Stimulated activated CD8-positive, alpha-beta memory T cell treated with anti-CD3 and anti-CD28 coated beads, Interleukin-15, amount 100 ng/mL, for 24 hours (primary cell): ENCODE results near the gene STRIP1.
"Not testable (repeated sequence)": the region's sequence is repeated elsewhere in the genome, so short reads cannot be mapped to it uniquely, and the experiment has no call there.

ENCODE experiments used
- DNase-seq: peaks from one replicate; pipeline ENCODE4 v3.0.0-alpha.2; 2020; ENCODE audit warnings: low read depth

The STRIP1 gene

DNA sequence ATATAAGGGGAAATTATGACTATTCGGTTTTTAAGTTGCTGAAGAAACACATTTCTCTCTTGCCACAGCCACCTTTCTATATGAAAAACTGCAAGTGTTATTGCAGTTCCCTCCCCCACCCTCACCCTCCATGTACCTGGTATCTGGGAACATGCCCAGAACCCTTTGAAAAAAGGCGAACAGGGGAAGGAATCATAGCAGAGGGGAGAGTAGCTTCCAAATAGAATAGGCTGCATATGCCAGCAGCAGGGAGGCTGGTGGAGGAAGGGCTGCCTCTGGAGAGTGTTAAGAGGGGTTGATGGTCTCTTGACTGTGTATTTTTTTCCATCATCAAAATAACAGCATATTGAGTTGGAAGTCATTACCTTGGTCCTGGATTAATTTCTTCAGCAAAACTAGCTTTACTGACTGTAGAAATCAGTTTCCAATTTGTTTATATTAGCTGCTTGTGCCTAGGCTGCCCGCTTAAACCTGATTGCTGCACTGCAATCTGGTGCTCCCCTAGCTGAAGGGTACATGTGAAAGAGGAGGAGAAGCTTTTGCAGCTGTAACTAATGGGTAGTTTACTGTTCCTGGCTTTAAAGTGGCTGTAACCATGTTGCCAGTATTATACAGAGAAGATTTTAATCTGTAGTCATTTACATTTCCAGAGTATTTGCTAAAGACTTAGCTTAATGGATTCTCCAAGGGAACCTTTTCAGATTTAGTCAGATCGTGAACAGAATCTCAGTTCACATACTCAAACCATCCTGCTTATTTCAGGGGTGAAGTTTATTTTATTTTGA lies 27.2 kb upstream of the STRIP1 start:
- no peak for DNase-seq

DNA sequence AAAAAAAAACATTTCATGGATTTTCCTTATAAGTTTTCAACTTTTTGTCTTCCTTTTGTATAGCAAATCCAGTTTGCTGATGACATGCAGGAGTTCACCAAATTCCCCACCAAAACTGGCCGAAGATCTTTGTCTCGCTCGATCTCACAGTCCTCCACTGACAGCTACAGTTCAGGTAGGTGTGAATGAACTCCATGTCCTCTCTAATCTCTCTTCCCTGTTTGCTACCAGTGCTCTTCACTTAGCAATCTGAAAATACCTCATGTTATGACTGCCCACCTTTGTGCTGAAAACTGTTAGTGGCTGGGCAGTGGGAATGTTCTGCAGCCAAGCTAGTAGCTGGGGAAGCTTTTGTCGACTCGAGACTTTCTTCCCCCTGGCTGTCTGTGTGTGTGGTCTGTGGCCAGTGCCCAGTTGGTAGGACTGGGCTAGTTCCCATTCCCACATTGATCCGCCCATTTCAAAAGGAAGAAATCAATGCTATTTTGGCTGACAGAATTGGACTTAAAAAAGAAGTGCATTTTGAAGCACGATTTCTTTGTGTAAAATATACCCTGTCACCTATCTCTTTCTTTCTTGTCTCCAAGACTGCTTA lies 25.4 kb upstream of the STRIP1 start:
- DNase-seq, result no peak

DNA sequence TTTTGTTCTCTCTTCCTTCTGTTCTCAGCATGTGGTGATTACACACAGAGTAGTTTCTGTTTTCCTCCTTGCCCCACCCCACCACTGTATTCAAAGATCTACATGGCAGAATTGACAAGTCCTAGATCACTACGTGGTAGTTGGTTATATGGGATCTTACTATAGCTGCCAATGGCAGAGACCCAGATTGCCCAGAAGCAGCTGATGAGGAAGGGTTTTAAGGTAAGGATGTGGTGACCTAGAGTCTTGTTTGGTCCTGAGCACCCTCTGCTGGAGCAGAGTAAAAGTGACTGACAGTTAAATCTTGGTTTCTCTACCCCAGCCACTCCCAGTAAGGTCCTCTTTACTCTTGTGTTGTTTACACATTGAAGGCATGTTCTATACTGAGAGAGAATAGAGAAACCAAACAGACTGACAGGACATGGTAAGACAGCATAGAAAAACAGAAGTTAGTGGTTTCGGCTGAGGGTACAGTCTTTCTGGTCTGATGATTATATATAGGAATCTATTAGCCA lies 22.8 kb upstream of the STRIP1 start:
- no peak for DNase-seq

DNA sequence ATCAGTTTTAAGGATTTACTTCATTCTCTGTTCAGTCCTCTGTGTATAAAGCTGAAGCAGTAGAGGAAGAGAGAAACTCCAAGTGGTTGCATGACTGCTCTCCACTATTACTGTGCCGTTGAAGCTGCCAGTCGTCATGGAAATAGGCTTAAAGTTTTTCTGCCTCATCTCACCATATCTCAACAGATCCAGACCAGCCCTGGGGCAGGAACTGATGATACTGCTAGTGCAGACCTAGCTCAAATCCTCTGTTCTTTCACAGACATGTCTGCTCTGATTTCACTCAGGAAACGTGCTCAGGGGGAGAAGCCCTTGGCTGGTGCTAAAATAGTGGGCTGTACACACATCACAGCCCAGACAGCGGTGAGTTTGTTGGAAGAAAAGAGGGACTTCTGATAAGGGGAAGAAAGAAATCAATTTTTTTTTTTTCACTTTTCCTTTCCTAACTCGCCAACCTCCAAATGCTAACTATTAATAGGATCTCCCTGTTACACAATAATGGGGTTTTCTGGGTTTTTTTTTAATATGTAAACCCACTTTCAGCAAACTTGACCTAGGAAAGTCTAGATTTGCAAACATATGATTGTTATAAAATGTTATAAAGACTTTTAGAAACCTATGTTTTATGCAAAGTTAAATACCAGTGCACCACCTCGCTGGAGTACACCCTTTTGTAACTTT lies 22.2 kb upstream of the STRIP1 start:
- no peak for DNase-seq

DNA sequence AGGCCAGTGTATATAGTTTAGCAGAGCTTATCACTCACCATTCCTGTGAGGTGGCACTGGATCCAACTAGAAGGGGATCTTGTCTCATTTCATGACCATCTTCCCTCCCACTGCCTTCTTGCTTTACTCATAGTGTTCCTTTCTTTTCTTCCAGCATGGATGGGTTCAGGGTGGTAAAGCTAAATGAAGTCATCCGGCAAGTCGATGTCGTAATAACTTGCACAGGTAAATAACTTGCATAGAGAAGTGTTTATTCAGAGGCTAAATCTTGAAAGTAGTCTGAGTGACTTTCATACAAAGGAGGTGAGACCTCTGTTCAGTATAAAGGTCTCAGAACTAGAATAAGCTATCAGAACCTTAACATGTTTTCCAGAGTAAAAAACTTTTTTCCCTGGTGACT lies 16.6 kb upstream of the STRIP1 start:
- no peak for DNase-seq

DNA sequence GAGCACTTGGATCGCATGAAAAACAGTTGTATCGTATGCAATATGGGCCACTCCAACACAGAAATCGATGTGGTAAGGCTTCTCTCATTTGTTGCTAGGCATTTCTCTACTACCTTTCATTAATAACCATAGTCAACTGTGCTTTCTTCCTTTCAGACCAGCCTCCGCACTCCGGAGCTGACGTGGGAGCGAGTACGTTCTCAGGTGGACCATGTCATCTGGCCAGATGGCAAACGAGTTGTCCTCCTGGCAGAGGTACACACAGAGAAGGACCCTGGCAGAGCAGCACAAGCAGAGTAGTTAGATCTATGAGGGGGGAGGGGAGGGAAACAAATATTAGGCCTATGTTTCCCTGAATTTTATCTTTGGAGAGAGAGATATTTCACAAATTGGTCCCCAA lies 16.0 kb upstream of the STRIP1 start:
- DNase-seq, result no peak

DNA sequence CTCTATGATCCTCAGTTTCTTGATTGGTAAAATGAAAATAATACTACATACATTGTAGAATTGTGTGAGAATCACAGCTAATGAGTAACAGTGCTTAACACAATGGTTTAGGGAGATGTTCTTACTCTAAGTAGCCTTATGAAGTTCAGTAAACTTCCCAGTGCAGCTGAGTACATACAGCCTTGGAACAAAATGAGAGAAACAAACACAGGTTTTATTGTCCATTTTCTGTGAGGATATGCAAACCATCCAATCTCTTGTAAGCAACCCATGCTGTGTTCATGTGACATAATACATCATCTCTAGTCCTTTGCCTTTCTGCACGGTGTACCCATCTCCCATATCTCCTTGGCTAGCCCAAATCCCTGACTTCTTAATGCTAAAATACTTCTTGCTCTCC lies 14.7 kb upstream of the STRIP1 start:
- DNase-seq, result no peak

DNA sequence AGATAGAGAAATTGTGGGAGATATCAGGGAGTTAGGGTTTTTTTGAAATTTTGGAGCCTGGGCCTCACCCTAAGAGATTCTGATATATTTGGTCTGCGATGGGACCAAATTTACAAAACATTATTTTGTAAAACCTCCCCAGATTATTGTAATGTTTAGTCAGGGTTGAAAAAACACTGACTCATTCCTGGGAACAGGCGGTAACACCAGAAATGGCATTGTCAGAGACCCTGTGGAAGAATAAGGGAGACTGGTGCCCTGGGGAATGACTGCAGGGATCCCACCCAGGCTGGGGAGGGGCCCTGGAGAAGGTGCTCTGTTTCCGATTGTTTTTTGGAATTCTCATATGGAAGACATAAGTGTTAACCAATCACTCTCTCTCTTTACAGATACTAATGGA lies 13.1 kb upstream of the STRIP1 start:
- no peak for DNase-seq

DNA sequence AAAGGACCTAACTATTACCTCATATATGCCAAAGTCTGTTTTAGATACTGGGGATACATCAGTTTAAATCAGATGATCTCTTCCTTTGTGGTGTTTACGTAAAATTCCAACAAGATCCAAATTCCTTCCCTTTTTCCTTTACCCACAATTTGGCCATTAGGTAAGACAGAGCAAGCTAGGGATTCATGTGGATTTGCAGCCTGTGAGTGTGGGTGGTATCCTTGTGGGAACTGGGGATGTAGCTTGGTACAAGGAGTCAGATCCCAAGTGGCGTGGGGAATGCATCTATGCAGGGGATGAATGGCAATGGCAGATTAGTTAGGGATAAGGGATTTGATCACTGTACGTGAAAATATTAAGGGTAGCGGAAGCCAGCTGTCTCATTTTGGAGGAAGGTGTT lies 9.8 kb upstream of the STRIP1 start:
- DNase-seq, result no peak

DNA sequence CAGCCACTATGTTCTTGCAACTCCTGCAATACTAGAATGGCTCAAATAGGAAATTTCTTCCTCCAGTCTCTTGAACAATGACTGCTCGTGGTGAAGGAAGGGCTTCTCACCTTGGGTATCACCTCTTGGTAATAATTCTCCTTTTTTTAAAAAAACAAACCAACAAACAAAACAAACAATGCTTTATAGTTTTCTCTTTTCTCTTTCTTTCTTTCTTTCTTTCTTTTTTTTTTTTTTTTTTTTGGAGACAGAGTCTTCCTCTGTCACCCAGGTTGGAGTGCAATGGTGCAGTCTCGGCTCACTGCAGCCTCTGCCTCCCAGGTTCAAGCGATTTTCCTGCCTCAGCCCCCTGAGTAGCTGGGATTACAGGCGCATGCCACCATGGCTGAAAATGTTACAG lies 3.7 kb upstream of the STRIP1 start:
- not testable (repeated sequence) for DNase-seq

DNA sequence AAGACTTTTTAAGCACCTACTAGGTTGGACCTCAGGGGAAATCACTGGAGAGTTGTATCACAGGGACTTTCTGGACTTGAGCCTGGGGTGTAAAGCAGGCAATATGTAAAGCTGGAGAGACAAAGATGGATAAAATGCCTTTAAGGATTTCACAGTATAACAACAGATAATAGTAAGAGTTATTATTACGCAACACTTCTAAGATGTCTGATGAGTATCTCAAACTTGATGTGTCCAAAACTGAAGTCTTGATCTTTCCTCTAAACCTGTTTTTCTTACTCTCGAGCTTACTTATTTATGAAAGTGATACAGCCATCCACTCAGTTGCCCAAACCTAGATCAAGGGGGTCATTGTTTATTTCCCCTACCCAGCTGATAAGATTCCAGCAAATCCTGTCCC lies 2.1 kb upstream of the STRIP1 start:
- DNase-seq, result no peak

DNA sequence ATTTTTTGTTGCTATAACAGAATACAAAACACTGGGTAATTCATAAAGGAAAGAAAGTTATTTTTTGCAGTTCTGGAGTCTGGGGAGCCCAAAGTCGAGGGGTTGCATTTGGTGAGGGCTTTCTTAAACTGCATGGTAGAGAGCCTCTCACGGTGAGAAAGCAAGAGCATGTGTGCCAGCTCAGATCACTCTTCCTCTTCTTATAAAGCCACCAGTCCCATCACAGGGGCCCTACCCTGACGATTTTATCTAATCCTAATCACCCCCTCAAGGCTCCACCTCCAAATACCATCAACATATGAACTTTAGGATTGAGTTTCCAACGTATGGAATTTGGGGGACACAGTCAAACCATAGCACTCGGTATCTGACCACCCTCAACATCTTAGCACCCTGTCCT lies 1.0 kb upstream of the STRIP1 start:
- DNase-seq, result no peak

DNA sequence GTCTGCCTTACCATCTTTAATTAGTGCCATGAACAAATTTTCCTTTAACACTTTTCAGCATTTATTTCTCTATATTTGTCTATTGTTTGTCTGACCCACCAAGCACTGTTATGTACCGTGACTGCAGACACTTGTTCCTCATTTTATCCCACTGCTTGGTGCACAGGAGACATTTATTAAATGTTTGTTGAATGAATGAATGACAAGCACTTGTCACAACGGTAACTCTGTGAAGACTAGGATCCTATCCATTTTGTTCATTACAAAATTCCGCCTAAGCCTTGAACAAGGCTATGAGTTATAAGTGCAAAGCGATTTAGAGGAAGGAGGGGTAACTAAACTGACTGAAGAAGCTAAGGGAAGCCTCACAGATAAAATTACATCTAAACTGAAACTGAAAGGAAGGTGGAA lies 379 bp upstream of the STRIP1 start:
- no peak for DNase-seq

DNA sequence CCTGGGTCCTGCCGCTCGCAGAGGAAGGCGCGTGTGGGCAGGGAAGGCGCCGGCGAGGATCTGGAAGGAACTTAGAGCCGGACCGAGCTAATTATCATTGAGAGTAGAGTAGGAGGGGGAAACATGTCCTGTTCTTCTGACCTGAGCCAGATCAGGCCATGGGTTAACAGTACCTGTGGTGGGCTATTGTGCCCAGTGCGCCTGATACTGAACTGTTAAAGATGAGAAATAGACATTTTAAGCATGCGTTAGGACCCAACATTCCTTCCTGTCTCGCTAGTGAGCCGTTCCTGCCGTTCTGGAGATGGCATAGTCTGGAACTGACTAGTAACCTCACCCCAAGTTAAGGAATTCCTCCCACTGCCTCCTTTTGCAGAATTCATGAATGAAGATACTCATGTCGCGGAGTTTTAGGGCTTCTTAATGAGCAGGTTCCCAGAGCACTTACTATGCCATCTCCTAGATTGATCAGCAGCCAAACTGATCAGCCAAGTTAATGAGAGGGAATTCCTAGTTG lies 870 bp downstream of the STRIP1 start:
- no peak for DNase-seq

DNA sequence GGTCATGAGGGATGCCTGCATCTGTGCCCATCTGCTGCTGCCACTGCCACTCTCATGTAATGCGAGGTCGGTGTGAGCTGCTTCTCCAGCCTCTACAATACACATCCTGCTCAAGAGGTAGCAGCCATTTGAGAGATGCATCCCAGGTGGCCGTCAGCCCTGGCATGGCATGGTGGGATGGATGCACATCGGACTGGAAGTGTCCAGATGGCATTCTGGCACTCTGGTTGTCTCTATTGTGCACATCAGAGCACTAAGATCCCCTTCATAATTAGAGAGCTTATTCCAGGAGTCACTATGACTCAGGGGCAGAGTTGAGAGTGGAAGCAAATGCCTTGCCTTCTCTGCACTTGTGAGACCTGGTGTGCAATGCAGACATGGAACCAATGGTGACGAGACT lies 3.8 kb downstream of the STRIP1 start:
- no peak for DNase-seq

DNA sequence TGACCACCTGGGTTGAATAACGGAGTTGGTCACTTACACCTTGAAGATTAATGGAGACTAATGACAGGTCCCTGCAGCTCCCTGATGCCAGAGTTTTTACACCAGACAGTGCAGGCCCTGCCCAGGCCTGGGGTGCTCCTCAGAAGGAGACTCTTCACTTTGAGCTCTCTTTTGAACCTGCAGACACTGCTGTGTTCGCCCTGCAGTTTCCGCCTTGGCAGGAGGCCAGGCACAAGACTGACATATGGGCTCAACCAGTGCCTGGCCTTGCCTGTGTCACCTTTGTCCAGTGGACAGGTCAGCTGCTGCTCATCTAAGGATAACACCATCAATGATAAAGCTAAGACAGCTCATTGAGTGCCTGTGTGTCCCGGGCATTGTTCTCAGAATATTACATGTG lies 5.2 kb downstream of the STRIP1 start:
- no peak for DNase-seq

DNA sequence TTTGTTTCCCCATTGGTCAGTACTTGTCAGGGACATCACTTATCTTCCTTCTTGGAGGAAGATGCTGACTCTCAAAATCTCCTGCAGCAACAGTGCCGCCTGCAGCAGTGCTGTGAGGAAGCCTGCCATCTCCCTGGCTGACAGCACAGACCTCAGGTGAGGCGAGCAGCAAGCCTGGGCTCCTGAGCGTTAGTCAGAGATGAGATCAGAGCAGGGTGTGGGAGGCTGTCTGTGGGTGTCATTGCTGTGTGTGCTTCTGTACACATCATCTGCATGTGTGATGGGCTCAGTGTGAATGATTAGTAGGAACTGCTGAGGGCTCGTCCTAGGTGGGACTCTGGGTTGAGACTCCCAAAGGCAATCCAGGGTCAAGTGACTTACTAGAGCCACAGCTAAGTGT lies 6.1 kb downstream of the STRIP1 start:
- DNase-seq, result no peak

DNA sequence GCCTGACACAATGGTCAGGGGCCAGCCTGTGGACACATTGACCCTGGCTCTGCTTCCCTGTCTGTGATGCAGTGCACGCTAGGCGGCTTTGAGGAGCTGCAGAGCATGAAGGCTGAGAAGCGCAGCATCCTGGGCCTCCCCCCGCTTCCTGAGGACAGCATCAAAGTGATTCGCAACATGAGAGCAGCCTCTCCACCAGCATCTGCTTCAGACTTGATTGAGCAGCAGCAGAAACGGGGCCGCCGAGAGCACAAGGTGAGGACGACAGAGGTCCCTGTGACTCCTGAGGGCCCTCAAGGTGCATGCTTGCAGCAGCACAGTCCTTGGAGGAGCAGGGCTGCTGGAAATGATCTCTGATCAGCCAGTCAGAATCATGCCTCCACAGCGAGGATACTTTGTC lies 8.6 kb downstream of the STRIP1 start:
- DNase-seq, result no peak

DNA sequence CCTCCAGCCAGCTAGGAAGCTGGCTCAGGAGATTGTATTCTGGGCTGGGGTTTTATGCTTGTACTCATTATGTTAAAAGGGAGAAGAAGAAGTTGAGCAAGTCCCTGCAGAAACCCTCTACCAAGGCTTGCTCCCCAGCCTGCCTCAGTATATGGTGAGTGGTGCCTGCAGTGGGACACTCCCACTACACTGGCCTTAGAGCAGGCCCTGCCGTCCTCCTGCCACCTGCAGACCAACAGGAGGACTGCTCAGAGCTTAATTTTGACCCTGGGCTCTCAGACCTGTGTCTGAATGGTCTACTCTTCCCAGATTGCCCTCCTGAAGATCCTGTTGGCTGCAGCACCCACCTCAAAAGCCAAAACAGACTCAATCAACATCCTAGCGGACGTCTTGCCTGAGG lies 13.0 kb downstream of the STRIP1 start:
- no peak for DNase-seq

DNA sequence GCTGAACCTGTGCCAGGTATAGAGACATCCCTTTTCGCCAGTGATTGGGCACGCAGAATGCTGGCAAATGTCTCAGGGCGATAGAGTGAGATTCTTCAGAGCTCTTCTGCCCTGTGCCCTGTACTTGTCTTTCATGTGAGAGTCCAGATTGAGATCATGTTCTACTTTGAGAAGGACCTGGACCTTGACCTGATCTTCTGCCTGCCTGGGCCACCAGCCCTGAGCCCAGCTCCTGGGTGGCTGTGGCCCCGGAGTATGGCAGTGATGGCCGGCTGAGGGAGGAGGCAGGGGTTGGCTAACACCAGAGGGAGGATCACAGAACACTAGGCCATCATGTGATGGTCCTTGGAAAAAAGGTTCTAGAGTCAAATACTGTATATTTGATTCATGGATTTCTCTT lies 13.8 kb downstream of the STRIP1 start:
- no peak for DNase-seq

DNA sequence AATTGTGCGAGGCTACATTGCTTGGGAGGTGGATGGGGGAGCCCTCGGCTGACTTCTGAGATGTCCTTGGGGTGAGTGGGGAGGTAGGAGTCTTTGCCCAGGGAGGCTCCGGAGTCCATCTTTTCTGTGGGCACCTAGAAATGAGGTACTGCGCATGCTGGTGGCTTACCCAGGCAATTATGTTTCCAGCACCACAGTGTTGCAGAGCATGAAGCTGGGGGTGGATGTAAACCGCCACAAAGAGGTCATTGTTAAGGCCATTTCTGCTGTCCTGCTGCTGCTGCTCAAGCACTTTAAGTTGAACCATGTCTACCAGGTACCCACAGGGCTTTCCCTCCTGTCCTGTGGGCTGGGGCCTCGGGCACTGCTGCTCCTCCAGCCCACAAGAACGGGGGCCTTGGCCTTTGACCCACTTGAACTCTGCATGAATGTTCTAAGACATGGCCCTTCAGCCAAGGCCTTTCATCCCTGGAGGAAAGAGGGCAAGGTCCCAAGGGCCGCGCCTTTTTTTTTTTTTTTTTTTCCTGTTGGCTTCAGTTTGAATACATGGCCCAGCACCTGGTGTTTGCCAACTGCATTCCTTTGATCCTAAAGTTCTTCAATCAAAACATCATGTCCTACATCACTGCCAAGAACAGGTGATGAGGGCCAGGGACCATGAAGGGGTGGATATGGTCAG lies 14.6 kb downstream of the STRIP1 start:
- no peak for DNase-seq

DNA sequence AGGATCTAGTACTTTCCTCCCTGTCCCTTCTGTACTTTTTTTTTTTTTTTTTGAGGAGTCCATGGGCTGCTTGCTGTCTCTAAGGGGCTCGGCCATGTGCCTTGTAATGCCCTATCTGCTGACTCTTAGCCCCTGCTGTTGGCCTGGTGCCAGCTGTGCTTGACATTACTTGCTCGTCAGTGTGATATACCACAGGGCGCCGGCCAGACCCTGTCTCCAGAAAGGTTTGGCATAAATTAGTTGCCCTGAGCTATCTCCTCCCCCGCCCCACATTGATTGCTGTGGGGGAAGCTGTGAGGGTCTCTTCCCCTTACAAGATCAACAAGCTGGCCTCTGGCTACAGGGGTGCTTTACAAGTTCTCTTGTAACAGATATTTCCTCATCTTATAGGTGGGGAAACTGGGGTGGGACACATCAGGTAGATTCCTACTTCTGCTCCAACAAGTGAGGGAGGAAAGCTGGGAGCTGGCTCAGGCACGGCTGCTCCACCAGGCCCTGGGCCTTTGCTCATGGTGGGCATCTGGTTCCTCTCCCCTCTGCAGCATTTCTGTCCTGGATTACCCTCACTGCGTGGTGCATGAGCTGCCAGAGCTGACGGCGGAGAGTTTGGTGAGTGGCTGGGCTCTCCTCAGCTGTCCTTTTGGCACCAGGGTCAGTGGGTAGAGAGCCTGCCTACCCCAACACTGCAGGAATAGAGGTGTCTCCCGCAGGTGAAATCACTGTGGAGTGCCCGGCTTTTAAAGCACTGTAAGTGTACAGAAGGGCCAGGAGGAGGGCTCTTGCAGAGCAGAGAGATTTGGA lies 15.6 kb downstream of the STRIP1 start:
- no peak for DNase-seq
